K562 (cell line): ENCODE data around the gene B4GALNT2. TPM values are rescaled to one million over a fixed set of nuclear protein-coding genes. Genes with fewer than 3 reads are reported as not detected.

ENCODE experiments used
- CHD1 ChIP-seq: fragments of 200-600 bp; sonication (generic); IDR thresholded peaks from one replicate; pipeline ENCODE4 v1.6.1; 2012; ENCODE audit warnings: mild to moderate bottlenecking, moderate library complexity, low read length, inconsistent platforms
- E2F1 ChIP-seq: sonication (generic); formaldehyde crosslinking; IDR thresholded peaks from 2 replicates; pipeline ENCODE4 v1.8.1; 2023; ENCODE audit warnings: mild to moderate bottlenecking, missing genetic modification reagents, moderate library complexity
- ETV1 ChIP-seq: fragments of 450-650 bp; conservative IDR thresholded peaks from 2 replicates; pipeline ENCODE4 v1.6.1; 2016; ENCODE audit warnings: missing genetic modification characterization, control low read depth, low read depth, missing compliant biosample characterization
- HES1 ChIP-seq: fragments of 450-650 bp; IDR thresholded peaks from 2 replicates; pipeline ENCODE4 v1.6.1; 2016; ENCODE audit warnings: low read depth, mild to moderate bottlenecking, moderate library complexity
- KLF6 ChIP-seq: fragments of 250-450 bp; sonication (Bioruptor Pico); IDR thresholded peaks from 2 replicates; pipeline ENCODE4 v1.4.0; 2020; ENCODE audit warnings: mild to moderate bottlenecking, moderate library complexity, borderline replicate concordance
- MIER1 ChIP-seq: fragments of 450-650 bp; IDR thresholded peaks from 2 replicates; pipeline ENCODE4 v1.6.1; 2016; ENCODE audit warnings: antibody characterized with exemption, mild to moderate bottlenecking, low read depth
- RBM15 ChIP-seq: fragments of 200-400 bp; formaldehyde crosslinking; IDR thresholded peaks from 2 replicates; pipeline ENCODE4 v1.6.1; 2018; ENCODE audit warnings: mild to moderate bottlenecking, low read length, moderate library complexity; ENCODE audit not compliant: insufficient read depth
- RERE ChIP-seq: sonication (generic); formaldehyde crosslinking; IDR thresholded peaks from 2 replicates; pipeline ENCODE4 v1.8.0; 2023; ENCODE audit warnings: missing genetic modification reagents, mild to moderate bottlenecking, borderline replicate concordance
- SFPQ ChIP-seq: fragments of 200-400 bp; formaldehyde crosslinking; IDR thresholded peaks from 2 replicates; pipeline ENCODE4 v1.6.1; 2017; ENCODE audit warnings: mild to moderate bottlenecking, low read depth, low read length, moderate library complexity
- SRSF3 ChIP-seq: fragments of 200-400 bp; formaldehyde crosslinking; IDR thresholded peaks from 2 replicates; pipeline ENCODE4 v1.6.1; 2016; ENCODE audit warnings: mild to moderate bottlenecking, low read length, moderate library complexity; ENCODE audit not compliant: insufficient read depth
- ZC3H8 ChIP-seq: fragments of 450-650 bp; IDR thresholded peaks from 2 replicates; pipeline ENCODE4 v1.6.1; 2017
- ZEB2 ChIP-seq: fragments of 450-650 bp; IDR thresholded peaks from 2 replicates; pipeline ENCODE4 v1.6.1; 2016
- ZNF143 ChIP-seq: sonication (generic); formaldehyde crosslinking; IDR thresholded peaks from 2 replicates; pipeline ENCODE4 v1.9.0; 2022; ENCODE audit warnings: mild to moderate bottlenecking, missing genetic modification reagents
- ZNF282 ChIP-seq: sonication (generic); formaldehyde crosslinking; IDR thresholded peaks from 2 replicates; pipeline ENCODE4 v1.8.1; 2023; ENCODE audit warnings: missing genetic modification reagents
- ZNF696 ChIP-seq: fragments of 250-450 bp; sonication (Bioruptor Pico); conservative IDR thresholded peaks from 2 replicates; pipeline ENCODE4 v1.4.0; 2020; ENCODE audit warnings: mild to moderate bottlenecking, moderate library complexity
- ZNF75A ChIP-seq: fragments of 450-650 bp; formaldehyde crosslinking; IDR thresholded peaks from 2 replicates; pipeline ENCODE4 v1.4.0; 2020; ENCODE audit warnings: mild to moderate bottlenecking
- ZNF785 ChIP-seq: fragments of 250-450 bp; sonication (Bioruptor Pico); IDR thresholded peaks from 2 replicates; pipeline ENCODE4 v1.4.0; 2020; ENCODE audit warnings: mild to moderate bottlenecking
- ZSCAN29 ChIP-seq: fragments of 450-650 bp; IDR thresholded peaks from 2 replicates; pipeline ENCODE4 v1.6.1; 2017
- polyA plus RNA-seq, 8 experiments: library from polyadenylated mRNA; depleted of rRNA in 4 of 8; stranded (reverse) in 5 of 8; unstranded in 3 of 8; fragments of >200 nt; fragmentation: Nextera tagmentation in 2 of 8; fragmentation: Illumina TruSeq in 1 of 8; extraction: Ambion mirVana in 2 of 8; extraction: Trizol in 1 of 8; gene quantifications; 2 replicates each; pipeline versions ENCODE4 v1.2.1 to v1.2.3, GENCODE V29; 2011 to 2014; ENCODE audit warnings: inconsistent platforms in 1 of 8, missing spikeins in 1 of 8
- total RNA-seq, 7 experiments: library from RNA; depleted of rRNA in 6 of 7; stranded (reverse); fragments of >200 nt in 6 of 7; fragmentation: Illumina TruSeq in 2 of 7; extraction: Trizol in 2 of 7; gene quantifications; 2 replicates each; pipeline versions ENCODE4 v1.2.1 to v1.2.3, GENCODE V29; 2011 to 2021; ENCODE audit warnings: low replicate concordance in 1 of 7

Gene B4GALNT2
- total and polyA plus RNA-seq, 9 of the 15 experiments (the other 6 are each of a cell fraction or from before 2014, with no cell fraction given): not detected

- no peak for TF ChIP-seq SFPQ
- TF ChIP-seq RERE (CRISPR knock-in tag): no peak
- no peak for TF ChIP-seq SRSF3
- 0 out of 2 replicates have a peak, but pooled peaks have one; percentile 19 for TF ChIP-seq HES1
- no peak for TF ChIP-seq RBM15
- TF ChIP-seq ZC3H8: no peak
- TF ChIP-seq ZNF696: no peak
- TF ChIP-seq ETV1 (tag): peak; percentile 51; the same call in 1 of the 2 replicates
- no peak for TF ChIP-seq ZNF785
- no peak for TF ChIP-seq MIER1
- TF ChIP-seq ZNF143: no peak
- no peak for TF ChIP-seq ZNF75A (CRISPR knock-in tag)
- TF ChIP-seq E2F1 (CRISPR knock-in tag): no peak
- no peak for TF ChIP-seq ZNF282 (CRISPR knock-in tag)
- no peak for TF ChIP-seq CHD1
- no peak for TF ChIP-seq ZSCAN29
- TF ChIP-seq KLF6 (CRISPR knock-in tag): no peak
- TF ChIP-seq ZEB2: 0 out of 2 replicates have a peak, but pooled peaks have one; percentile 53
These were observed 31.5 kb upstream of the B4GALNT2 start (continued) for GRCh38 chr17:49101054-49101534.
